GM18517 (cell line): Measurements from ENCODE around the gene MOB2.
"Not testable (repeated sequence)": the region's sequence is repeated elsewhere in the genome, so short reads cannot be mapped to it uniquely, and the experiment has no call there.

Experiments used
- ATAC-seq: cut with Tn5 transposase; IDR thresholded peaks from one replicate; pipeline ENCODE4 v1.9.1; 2021; ENCODE audit warnings: mild to moderate bottlenecking, moderate library complexity; ENCODE audit not compliant: unreplicated experiment

Gene MOB2

GRCh38 chr11:1446623-1447022, 40.0 kb downstream of the MOB2 start:
- ATAC-seq, result no peak

GRCh38 chr11:1445741-1446445, 40.7 kb downstream of the MOB2 start:
- no peak for ATAC-seq

GRCh38 chr11:1444823-1445422, 41.7 kb downstream of the MOB2 start:
- ATAC-seq, result no peak

- ATAC-seq, result no peak
Observed at GRCh38 chr11:1444321-1444720, 42.3 kb downstream of the MOB2 start.

- ATAC-seq, result no peak
Observed at GRCh38 chr11:1443737-1444136, 42.8 kb downstream of the MOB2 start.

GRCh38 chr11:1442807-1443366, 43.7 kb downstream of the MOB2 start:
- no peak for ATAC-seq

- no peak for ATAC-seq
Observed at GRCh38 chr11:1442163-1442562, 44.4 kb downstream of the MOB2 start.

- no peak for ATAC-seq
Observed at GRCh38 chr11:1440496-1440895, 46.1 kb downstream of the MOB2 start.

GRCh38 chr11:1440066-1440465, 46.5 kb downstream of the MOB2 start:
- ATAC-seq, result no peak

GRCh38 chr11:1439341-1439740, 47.2 kb downstream of the MOB2 start:
- ATAC-seq, result no peak

GRCh38 chr11:1438967-1439330, 47.6 kb downstream of the MOB2 start:
- no peak for ATAC-seq

GRCh38 chr11:1438261-1438966, 48.2 kb downstream of the MOB2 start:
- no peak for ATAC-seq

GRCh38 chr11:1437500-1437899, 49.1 kb downstream of the MOB2 start:
- no peak for ATAC-seq

- ATAC-seq, result no peak
Observed at GRCh38 chr11:1436468-1437039, 50.0 kb downstream of the MOB2 start.

GRCh38 chr11:1435820-1436467, 50.6 kb downstream of the MOB2 start:
- ATAC-seq, result no peak

GRCh38 chr11:1435479-1435819, 51.1 kb downstream of the MOB2 start:
- ATAC-seq, result not testable (repeated sequence)

- no peak for ATAC-seq
Observed at GRCh38 chr11:1433977-1434640, 52.5 kb downstream of the MOB2 start.

GRCh38 chr11:1433568-1433967, 53.0 kb downstream of the MOB2 start:
- ATAC-seq, result no peak

GRCh38 chr11:1428762-1429316, 57.7 kb downstream of the MOB2 start:
- ATAC-seq, result no peak

GRCh38 chr11:1425439-1425838, 61.1 kb downstream of the MOB2 start:
- no peak for ATAC-seq
